ENCODE data around the gene NUBP1. TPM values are rescaled to one million over a fixed set of nuclear protein-coding genes. Genes with fewer than 3 reads are reported as not detected.

The NUBP1 gene
- total and polyA plus RNA-seq, 8 donors = 25.0 to 35.6 (median 28.8) TPM

DNA sequence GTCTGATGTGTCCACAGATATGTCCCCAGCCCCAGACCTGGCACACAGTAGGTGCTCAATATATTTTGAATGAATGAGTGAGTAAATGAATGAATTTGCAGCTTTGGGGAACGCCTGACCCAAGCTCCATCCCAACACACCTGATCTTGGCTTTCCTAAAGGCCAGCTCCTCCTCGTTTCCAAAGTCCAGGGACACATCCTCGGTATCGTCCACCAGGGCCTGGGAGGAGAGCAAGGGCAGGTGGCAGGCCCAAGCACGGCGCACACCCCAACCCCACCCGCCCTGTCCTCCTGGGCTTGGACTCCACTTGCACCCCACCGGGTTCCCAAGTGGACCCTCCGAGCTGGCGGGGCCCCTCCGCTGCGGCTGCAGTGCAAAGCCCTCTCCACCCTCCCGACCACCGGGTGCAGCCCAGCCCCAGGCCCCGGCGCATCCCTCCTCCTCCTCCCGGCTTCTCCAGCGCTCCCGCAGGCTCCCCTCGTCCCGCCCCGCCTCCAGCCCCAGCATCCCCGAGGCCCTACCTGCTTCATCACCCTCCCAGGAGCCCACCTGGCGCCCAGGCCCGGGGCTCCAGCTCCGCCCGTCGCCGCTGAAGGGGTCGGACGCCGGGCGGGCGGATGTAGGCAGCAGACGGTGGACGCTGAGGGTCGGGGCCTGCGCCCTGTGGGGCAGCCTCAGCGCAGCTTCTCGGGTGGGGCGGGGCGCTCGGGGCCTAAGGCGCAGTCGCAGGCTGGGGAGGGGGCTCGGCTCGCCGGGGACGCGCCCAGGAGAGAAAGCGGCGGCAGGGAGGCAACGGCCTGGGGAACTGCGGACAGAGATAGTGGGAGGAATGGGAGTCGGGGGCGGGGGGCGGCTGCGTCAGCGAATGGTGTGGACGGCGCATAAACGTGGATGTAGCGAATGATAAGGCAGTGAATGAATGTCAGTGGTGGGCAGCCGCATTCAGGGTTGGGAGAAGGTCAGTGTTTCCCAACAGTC is 74.6 kb downstream of the NUBP1 start, which contains the start of gene TVP23A:
Gene TVP23A, minus strand, starts transcription at position 832 of the 979 bp plus-strand sequence. Its CDS starts 301 bp downstream, at position 531.
- ATAC-seq = peak; percentile 40

More for the DNA sequence above, 74.6 kb downstream of the NUBP1 start, which contains the start of gene TVP23A:
- Histone ChIP-seq H3K27me3 (peaks cover 0 to 12% of the 10 kb centered on the region in 2 donors), H3K4me1 (peaks cover 0 to 12% of the 10 kb centered on the region in 2 donors), H3K4me3 (peak within 1 kb of the TSS; percentile 16 to 21), H3K27ac (no peak within 1 kb of the TSS), H3K36me3 (no peaks in the 10 kb centered on the region), H3K9me3 (no peaks in the 10 kb centered on the region)
- TF ChIP-seq, protein P1, sequence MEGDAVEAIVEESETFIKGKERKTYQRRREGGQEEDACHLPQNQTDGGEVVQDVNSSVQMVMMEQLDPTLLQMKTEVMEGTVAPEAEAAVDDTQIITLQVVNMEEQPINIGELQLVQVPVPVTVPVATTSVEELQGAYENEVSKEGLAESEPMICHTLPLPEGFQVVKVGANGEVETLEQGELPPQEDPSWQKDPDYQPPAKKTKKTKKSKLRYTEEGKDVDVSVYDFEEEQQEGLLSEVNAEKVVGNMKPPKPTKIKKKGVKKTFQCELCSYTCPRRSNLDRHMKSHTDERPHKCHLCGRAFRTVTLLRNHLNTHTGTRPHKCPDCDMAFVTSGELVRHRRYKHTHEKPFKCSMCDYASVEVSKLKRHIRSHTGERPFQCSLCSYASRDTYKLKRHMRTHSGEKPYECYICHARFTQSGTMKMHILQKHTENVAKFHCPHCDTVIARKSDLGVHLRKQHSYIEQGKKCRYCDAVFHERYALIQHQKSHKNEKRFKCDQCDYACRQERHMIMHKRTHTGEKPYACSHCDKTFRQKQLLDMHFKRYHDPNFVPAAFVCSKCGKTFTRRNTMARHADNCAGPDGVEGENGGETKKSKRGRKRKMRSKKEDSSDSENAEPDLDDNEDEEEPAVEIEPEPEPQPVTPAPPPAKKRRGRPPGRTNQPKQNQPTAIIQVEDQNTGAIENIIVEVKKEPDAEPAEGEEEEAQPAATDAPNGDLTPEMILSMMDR (IDR thresholded peaks at IDR 0.05) = no peak
- intact Hi-C loops (cut with DNase I) = no loop called here
- DNase-seq = peak in 2 of 4 donors; percentile 27 to 40

Other genes with a start within 250 kb of the NUBP1 start
- 100 to 1,000 TPM; 263 to 487 TPM for gene EMP2, start 163.2 kb upstream of the NUBP1 start, total RNA-seq
- 10 to 100 TPM; 58.2 to 70.7 (median 64.7) TPM for gene EMP2, start 163.2 kb upstream of the NUBP1 start, polyA plus RNA-seq (ENCODE audit: insufficient read length in 6 of 6)
- gene TEKT5, start 48.9 kb upstream of the NUBP1 start, total RNA-seq = not detected
- under 1 TPM in 5 of 6 donors, not detected in 1; 0.13 to 0.67 (median 0.49) TPM for gene TEKT5, start 48.9 kb upstream of the NUBP1 start, polyA plus RNA-seq (ENCODE audit: insufficient read length in 6 of 6)
- gene TVP23A, start 75.0 kb downstream of the NUBP1 start, total RNA-seq = under 1 TPM; 0.47 to 0.85 TPM
- 1 to 10 TPM; 5.9 to 8.4 (median 7.2) TPM for gene TVP23A, start 75.0 kb downstream of the NUBP1 start, polyA plus RNA-seq (ENCODE audit: insufficient read length in 6 of 6)
- gene CIITA, start 133.4 kb downstream of the NUBP1 start, total RNA-seq = 10 to 100 TPM; 38.1 to 49.0 TPM
- gene CIITA, start 133.4 kb downstream of the NUBP1 start, polyA plus RNA-seq (ENCODE audit: insufficient read length in 6 of 6) = 1 to 10 TPM; 2.6 to 6.3 (median 5.3) TPM
- 10 to 100 TPM; 30.2 to 35.8 TPM for gene DEXI, start 198.6 kb downstream of the NUBP1 start, total RNA-seq
- gene DEXI, start 198.6 kb downstream of the NUBP1 start, polyA plus RNA-seq (ENCODE audit: insufficient read length in 6 of 6) = 10 to 100 TPM; 34.8 to 54.7 (median 46.1) TPM
- gene CLEC16A, start 200.7 kb downstream of the NUBP1 start, total RNA-seq = 10 to 100 TPM; 35.6 to 38.6 TPM
- 10 to 100 TPM; 17.6 to 23.7 (median 21.1) TPM for gene CLEC16A, start 200.7 kb downstream of the NUBP1 start, polyA plus RNA-seq (ENCODE audit: insufficient read length in 6 of 6)

Measured in left lung (tissue), 10 donors.